WERI-Rb-1 (cell line): Measurements from ENCODE around the gene PDHX.

Experiments
- DNase-seq: peaks from one replicate; pipeline ENCODE4 v3.0.0-alpha.2; 2020
- H3K27ac ChIP-seq: fragments of 250-450 bp; sonication (Bioruptor Pico); 2 replicates; pipeline ENCODE4 v1.5.1; 2020; ENCODE audit warnings: mild to moderate bottlenecking, moderate library complexity
- H3K27me3 ChIP-seq: fragments of 250-450 bp; sonication (Bioruptor Pico); 2 replicates; pipeline ENCODE4 v1.5.1; 2021; ENCODE audit warnings: mild to moderate bottlenecking, low read depth, moderate library complexity; ENCODE audit not compliant: insufficient read depth, severe bottlenecking
- H3K36me3 ChIP-seq: fragments of 250-450 bp; sonication (Bioruptor Pico); 2 replicates; pipeline ENCODE4 v1.5.1; 2020; ENCODE audit warnings: mild to moderate bottlenecking, moderate library complexity
- H3K4me3 ChIP-seq: 2 replicates; pipeline ENCODE4 v1.5.1; 2011; ENCODE audit warnings: low read depth, mild to moderate bottlenecking, control low read depth, low read length
- H3K9me3 ChIP-seq: fragments of 250-450 bp; sonication (Bioruptor Pico); 2 replicates; pipeline ENCODE4 v1.5.1; 2021; ENCODE audit warnings: mild to moderate bottlenecking, moderate library complexity; ENCODE audit not compliant: severe bottlenecking
- CTCF ChIP-seq: IDR thresholded peaks from 2 replicates; pipeline ENCODE4 v1.5.1; 2011; ENCODE audit warnings: low read depth, mild to moderate bottlenecking, control low read depth, inconsistent platforms, low read length

PDHX gene

GRCh38 chr11:34938611-34939010, 22.2 kb downstream of the PDHX start:
- no peak for DNase-seq
- H3K27me3 ChIP-seq = no peaks in the 10 kb centered on the region
- H3K27ac ChIP-seq = no peak overlapping the region
- H3K9me3 ChIP-seq = no peaks in the 10 kb centered on the region
- no peak overlapping the region for H3K4me3 ChIP-seq
- TF ChIP-seq CTCF = no peak
- peaks cover 2% of the 10 kb centered on the region; the same call in 1 of the 2 replicates for H3K36me3 ChIP-seq

- DNase-seq = no peak
- Histone ChIP-seq H3K4me3 (no peak overlapping the region), H3K27ac (no peak overlapping the region), H3K27me3 (no peaks in the 10 kb centered on the region), H3K36me3 (peaks cover 2% of the 10 kb centered on the region; the same call in 1 of the 2 replicates), H3K9me3 (no peaks in the 10 kb centered on the region)
- no peak for TF ChIP-seq CTCF
Observed at GRCh38 chr11:34940026-34940677, 23.7 kb downstream of the PDHX start.

GRCh38 chr11:34941688-34942087, 25.3 kb downstream of the PDHX start:
- no peak for DNase-seq
- TF ChIP-seq CTCF = no peak
- Histone ChIP-seq H3K36me3 (no peaks in the 10 kb centered on the region), H3K27ac (no peak overlapping the region), H3K4me3 (no peak overlapping the region), H3K9me3 (no peaks in the 10 kb centered on the region), H3K27me3 (no peaks in the 10 kb centered on the region)

GRCh38 chr11:34944692-34945091, 28.3 kb downstream of the PDHX start:
- Histone ChIP-seq H3K4me3 (no peak overlapping the region), H3K36me3 (no peaks in the 10 kb centered on the region)

GRCh38 chr11:34948696-34949095, 32.3 kb downstream of the PDHX start:
- no peaks in the 10 kb centered on the region for H3K36me3 ChIP-seq

More at GRCh38 chr11:34944692-34945091, 28.3 kb downstream of the PDHX start:
- no peak for TF ChIP-seq CTCF
- Histone ChIP-seq H3K27ac (no peak overlapping the region), H3K9me3 (no peaks in the 10 kb centered on the region), H3K27me3 (no peaks in the 10 kb centered on the region)
- no peak for DNase-seq

More at GRCh38 chr11:34948696-34949095, 32.3 kb downstream of the PDHX start:
- Histone ChIP-seq H3K27ac (no peak overlapping the region), H3K4me3 (no peak overlapping the region), H3K27me3 (no peaks in the 10 kb centered on the region), H3K9me3 (no peaks in the 10 kb centered on the region)
- no peak for TF ChIP-seq CTCF
- DNase-seq = no peak
